Esophagus muscularis mucosa (tissue), 3 donors: ENCODE results near the gene CEL.

Experiments
- POLR2A ChIP-seq: fragments of 450-650 bp; IDR thresholded peaks from one replicate; pipeline ENCODE4 v1.6.1; 2017; ENCODE audit warnings: antibody characterized with exemption, moderate library complexity, mild to moderate bottlenecking, low read depth
- TF ChIP-seq, protein P1 (sequence below), 3 experiments: fragments of 200-600 bp in 2 of 3; fragments of 450-650 bp in 1 of 3; sonication (generic) in 2 of 3; IDR thresholded peaks; one replicate each; pipeline ENCODE4 v1.5.1; 2017 to 2019; ENCODE audit warnings: antibody characterized with exemption in 3 of 3, mild to moderate bottlenecking in 2 of 3, moderate library complexity in 1 of 3

DNA sequence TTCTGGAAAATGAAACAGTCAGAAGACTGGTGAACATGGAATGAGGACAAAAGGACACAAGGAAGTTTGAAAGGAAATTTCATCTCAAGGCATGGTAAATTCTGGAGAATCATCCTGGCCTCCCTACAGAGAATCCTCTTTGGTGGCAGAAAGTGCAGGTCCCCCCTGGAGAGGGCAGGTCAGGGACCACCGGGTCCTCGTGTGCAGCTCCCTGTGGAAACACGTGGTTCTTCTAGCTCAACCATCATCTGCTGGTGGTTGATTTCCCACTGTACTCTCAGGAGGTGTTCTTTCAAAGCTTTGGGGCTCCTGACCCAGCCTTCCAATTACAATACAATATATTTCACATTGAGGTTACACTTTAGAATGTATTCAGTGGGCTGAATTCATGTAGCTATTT lies 33.6 kb upstream of the CEL start:
- TF ChIP-seq POLR2A: no peak
- TF ChIP-seq, protein P1, sequence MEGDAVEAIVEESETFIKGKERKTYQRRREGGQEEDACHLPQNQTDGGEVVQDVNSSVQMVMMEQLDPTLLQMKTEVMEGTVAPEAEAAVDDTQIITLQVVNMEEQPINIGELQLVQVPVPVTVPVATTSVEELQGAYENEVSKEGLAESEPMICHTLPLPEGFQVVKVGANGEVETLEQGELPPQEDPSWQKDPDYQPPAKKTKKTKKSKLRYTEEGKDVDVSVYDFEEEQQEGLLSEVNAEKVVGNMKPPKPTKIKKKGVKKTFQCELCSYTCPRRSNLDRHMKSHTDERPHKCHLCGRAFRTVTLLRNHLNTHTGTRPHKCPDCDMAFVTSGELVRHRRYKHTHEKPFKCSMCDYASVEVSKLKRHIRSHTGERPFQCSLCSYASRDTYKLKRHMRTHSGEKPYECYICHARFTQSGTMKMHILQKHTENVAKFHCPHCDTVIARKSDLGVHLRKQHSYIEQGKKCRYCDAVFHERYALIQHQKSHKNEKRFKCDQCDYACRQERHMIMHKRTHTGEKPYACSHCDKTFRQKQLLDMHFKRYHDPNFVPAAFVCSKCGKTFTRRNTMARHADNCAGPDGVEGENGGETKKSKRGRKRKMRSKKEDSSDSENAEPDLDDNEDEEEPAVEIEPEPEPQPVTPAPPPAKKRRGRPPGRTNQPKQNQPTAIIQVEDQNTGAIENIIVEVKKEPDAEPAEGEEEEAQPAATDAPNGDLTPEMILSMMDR (IDR thresholded peaks at IDR 0.05): no peak
